GM21723 (cell line): Measurements from ENCODE around the gene MLC1.

Experiments used
- ATAC-seq: cut with Tn5 transposase; IDR thresholded peaks from one replicate; pipeline ENCODE4 v1.9.1; 2021; ENCODE audit warnings: mild to moderate bottlenecking, moderate library complexity; ENCODE audit not compliant: unreplicated experiment

Gene MLC1

DNA sequence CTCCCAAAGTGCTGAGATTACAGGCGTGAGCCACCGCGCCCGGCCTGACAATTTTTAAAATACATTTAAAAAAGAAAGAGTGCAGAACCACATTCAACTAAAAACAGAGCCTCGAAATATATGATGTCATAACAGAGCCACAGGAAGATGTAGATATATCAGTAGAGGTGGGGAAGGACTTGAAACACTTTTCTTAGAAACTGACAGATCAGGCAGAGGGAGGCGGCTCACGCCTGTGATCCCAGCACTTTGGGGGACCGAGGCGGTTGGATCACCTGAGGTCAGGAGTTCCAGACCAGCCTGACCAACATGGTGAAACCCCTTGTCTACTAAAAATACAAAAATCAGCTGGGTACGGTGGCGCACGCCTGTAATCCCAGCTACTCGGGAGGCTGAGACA, 7.0 kb downstream of the MLC1 start:
- ATAC-seq, result no peak

DNA sequence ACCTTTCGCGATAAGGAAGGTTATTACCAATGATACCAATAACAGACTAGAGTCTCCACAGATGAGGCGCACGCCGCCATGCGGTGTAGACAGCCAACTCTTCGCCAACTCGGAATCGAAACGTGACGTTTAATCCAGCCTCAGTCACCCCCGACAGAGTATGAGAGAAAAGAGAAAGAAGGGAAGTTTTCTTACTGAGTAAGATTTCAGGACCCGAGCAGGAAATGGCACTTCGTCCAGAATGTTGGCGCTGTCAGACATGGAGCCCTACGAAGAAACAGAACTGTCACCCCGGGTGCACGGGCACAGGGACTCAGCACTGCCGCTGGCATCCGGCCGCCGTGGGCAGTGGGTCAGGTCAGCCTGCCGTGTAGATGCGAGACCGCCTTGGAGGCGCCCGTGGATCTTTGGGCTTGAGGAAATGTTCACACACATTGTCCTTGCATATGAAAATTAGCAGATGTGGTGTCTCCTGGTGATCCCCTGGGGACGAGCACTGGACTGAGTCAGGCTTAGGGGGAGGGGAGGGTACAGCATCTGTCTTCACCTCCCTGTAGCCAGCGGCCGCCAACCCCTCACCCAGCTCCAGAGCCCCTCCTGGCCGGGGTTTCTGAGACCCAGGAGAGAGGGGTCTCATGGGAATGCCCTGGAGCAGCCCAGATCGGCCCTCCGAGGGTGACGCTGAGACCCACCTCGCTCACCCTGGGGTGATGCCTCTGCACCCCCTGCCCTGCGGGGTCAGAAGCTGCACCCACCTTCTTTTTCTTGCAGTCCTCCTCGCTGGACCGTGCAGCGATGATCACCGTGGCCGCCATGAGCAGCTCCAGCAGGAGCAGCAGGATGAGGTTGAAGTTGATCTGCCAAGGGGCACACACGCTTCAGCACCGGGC, 8.3 kb downstream of the MLC1 start:
- ATAC-seq, result no peak

DNA sequence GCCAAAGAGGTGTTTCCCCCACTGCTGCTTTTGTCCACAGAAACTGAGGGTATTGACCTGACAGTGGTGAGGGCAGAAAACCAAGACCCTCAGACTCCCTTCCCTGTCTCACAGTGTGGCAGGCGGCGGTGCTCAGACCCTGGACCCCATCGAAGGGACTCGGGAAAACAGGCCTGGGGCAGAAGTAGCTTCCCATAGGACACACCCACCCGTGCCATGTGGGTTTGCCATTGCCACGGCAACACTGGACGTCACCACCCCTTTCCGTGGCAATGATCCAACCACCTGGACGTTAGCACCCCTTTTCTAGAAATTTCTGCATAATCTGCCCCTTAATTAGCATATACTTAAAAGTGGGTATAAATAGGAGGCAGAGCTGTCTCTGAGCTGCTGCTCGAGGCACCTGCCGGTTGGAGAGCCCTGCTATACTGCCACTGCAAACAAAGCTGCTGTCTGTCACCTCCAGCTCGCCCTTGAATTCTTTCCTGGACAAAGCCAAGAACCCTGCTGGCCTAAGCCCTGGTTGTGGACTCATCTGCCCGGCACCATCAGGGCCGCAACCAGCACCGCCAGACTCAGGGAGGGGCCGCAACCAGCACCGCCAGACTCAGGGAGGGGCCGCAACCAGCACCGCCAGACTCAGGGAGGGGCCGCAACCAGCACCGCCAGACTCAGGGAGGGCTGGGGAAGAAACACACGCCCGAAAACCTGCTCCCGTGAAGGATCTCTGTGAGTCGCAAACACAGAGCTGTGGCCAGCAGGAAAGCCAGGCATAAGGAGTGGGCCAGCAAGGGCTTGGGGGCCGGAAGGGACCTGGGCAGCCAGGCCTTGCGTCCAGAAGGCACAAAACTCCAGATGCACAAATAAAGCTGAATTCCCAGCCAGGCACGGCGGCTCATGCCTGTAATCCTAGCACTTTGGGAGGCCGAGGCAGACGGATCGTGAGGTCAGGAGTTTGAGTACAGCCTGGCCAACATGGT, 10.4 kb downstream of the MLC1 start:
- no peak for ATAC-seq

DNA sequence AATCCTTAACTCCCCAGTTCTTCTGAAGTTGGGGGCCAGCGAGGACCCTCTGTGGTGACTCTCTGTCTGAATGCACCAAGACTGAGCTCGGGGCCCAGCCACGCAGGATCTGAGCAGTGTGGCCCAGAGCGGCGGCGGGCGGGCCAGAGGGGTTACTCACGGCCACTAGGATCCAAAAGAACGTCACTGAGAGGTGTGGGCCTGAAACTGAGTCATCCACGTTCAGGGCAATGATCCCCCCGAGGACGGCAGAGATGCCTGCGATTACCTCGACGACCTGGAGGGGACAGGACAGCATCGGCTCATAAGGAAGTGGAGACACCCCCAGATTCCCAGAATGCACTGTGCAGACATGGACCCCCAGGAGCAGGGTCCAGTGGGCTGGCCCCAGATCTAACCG, 11.2 kb downstream of the MLC1 start:
- ATAC-seq, result no peak

DNA sequence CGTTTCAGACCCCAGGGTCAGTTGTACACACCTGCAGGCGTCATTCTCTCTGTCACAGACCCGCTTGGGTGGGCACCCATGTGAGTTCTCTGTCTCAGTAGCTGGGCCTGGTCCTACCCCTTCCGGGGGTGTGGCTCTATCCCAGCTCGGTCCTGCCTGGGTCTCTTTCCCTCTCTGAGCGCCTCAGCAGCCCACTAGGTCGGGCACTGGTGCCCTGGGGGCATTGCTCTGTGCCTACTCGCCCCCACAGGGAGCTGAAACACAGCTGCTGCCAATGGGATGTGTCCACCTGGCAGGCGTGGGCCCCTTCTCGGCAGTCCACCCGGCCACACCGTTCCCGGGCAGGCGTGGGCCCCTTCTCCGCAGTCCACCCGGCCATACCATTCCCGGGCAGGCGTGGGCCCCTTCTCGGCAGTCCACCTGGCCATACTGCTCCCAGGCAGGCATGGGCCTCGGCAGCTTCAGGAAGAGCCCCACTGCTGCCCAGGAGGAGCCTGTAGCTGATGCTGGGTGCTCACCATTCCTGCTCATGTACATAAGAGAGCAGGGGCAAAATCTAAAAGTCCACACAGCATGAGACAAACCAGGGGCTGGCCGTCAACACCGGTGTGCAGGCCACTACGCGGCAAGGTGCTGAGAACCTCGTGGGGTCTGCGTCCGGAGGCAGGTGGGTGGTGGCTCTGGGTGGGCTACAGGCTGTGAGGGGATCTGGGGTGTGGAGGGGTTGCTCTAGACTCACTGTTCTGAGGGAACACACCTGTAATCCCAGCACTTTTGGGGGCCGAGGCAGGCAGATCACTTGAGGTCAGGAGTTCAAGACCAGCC, 12.3 kb downstream of the MLC1 start:
- ATAC-seq, result no peak

DNA sequence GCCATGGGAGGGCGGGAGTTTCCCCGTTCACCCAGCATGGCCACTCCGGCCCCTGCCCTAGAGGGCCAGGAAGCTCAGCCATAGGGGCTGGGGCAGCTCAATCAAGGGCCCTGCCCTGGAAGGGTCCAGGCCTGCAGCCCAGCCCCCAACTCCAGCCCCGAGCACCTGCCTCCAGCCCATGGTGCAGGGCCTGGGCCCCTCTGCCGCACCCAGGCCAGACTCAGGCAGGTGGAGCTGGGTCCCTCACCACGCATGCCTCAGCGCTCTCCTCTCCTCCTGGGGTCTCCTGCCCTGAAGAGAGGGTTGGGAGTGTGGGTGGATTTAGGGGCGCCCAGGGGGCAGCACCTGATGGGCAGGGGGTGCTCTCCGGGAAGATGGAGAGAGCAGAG, 13.1 kb downstream of the MLC1 start:
- no peak for ATAC-seq

DNA sequence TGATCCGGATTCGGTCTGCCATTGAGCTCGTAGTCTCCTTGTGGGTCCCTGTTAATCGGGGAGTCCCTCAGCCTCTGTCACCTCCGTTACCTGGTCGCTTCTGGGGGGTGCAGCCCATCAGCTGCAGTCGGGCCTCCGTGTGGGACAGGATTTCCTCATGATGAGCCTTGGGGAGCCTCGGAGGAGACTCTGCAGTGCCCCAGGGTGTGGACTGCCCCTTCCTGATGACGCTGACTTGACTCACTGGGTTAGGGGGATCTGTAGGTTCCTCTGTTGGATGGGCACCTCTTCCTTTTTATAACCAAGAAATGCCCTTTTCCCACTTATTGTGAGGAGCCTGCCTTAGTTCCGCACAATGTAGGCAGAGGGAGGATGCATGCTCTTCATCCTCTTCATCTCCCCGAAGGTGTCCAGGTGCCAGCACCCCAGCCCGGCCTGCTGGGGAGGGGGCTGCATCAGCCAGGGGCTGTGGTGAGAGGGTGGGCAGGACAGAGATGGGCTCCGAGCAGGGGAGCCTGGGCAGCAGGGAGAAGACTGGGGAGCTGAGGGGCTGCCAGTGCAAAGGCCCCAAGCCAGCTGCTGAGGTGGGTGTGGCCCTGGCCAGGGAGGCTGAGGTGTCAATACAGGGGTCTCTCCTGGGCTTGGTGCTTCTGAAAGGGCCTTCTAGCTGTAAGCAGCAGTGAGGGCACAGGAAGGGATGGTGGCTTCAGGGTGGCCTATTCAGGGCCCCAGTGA, 13.6 kb downstream of the MLC1 start:
- no peak for ATAC-seq

DNA sequence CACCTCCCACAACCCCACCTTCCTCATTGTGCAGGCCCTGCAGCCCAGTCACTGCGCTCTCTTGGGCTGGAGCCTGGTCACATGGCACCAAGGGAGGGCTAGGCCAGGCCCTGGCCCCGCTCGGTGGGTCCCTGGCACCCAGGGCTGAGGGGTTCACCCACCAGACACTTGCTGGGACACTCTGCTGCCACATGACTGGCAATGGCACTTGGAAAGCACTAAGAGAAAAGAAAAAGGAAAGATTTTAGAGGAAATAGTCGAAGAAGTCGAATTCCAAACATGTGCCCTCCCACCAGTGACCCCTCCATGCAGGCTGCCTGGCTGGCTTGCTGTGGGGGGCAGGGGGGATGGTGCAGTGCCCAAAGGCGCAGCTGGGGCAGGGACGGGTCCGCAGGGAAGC, 14.9 kb downstream of the MLC1 start:
- no peak for ATAC-seq

DNA sequence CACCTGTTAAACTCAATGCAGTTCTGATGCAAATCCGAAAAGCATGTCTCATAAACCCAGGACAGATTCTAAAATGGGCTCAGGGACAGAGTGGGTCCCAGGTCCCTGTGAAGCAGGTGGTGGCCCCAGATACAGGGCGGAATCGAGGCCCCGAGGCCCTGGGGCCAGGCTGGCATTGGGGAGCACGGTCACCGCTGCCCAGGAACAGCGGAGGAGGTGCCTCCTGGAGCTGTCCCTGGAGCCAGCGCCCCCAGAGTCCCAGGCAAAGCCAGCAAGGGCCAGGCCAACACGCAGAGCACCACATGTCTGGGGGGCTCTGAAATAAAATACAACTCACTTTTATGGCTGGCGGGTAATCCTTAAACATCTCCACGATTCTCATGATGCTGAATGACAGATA, 17.1 kb downstream of the MLC1 start:
- ATAC-seq, result no peak

DNA sequence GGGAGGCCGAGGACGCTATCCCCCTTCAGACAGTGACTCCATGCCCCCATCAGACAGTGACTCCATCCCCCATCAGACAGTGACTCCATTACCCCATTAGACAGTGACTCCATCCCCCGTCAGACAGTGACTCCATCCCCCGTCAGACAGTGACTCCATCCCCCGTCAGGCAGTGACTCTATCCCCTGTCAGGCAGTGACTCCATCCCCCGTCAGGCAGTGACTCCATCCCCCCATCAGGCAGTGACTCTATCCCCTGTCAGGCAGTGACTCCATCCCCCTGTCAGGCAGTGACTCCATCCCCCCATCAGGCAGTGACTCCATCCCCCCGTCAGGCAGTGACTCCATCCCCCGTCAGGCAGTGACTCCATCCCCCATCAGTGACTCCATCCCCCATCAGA, 18.0 kb downstream of the MLC1 start:
- ATAC-seq, result no peak

DNA sequence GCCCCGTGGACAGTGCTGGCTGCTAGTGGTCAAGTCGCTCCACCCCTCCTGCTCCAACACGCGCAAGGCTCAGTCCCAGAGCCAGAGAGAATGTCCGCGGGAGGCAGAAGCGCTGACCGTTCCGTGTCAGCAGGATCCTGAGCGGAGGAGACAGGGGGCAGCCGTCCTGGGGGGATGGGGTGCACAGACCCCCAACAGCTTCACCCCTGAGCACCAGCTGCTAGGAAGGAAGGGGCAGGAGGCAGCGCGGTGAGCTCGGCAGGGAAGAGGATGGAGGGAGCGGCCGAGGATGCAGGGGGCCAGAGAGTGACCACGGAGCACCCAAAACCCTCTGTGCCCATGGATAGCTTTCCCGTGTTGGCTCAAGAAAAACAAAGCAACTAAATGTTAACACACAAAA, 20.8 kb downstream of the MLC1 start:
- ATAC-seq, result no peak

DNA sequence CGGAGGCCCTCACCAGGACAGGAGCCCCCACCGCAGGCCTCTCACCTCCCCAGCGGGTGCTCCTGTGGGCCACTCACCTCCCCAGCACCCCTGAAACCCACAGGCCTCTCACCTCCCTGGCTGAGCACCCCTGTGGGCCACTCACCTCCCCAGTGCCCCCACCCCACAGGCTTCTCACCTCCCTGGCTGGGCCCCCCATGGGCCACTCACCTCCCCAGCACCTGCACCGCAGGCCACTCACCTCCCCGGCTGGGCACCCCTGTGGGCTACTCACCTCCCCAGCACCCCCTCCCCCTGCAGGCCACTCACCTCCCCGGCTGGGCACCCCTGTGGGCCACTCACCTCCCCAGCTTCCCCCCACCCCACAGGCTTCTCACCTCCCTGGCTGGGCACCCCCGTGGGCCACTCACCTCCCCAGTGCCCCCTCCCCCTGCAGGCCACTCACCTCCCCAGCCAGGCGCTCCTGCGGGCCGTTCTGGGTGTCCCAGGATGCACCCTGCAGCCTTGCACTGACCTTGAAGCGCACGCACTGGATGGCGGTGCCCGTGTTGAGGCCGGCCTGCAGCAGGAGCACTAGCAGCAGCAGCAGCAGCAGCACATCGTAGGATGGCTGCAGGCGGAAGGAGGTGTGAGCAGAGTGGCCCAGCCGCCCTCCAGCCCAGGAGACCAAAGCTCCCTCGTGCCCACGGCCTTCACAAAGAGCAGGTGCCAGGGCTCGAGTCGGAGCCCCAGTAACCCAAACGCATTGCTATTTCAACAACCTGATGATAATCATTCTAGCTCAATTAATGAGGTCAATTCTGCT, 21.4 kb downstream of the MLC1 start:
- no peak for ATAC-seq

DNA sequence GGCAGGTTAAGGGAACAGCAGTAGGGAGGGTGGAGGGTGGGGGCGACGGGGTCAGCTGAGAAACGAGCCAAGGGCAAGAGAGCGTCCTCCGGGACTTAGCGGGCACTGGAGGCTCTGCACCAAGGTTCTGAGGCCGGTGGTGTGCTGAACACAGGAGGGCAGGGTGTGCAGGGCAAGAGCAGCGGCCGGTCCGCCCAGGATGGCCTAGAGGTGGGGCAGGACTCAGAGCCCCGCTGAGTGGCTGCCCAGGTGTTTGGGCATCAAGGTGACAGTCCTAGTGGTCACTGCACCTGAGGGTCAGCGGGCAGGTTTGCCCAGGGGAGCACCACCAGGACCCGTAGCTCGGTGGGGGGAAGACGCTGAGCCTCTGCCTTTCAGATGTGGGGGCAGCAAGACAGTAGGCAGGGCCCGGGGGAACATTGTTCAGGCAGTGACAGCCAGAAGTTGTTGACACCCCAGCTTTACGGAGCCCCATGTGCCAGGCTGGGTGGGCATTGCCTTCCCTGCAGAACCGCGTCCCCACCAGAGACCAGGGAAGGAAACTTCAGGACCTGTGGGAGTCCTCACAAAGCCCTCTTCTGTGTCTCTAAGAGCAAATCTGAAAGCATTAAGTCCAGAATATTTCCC, 22.6 kb downstream of the MLC1 start:
- no peak for ATAC-seq

DNA sequence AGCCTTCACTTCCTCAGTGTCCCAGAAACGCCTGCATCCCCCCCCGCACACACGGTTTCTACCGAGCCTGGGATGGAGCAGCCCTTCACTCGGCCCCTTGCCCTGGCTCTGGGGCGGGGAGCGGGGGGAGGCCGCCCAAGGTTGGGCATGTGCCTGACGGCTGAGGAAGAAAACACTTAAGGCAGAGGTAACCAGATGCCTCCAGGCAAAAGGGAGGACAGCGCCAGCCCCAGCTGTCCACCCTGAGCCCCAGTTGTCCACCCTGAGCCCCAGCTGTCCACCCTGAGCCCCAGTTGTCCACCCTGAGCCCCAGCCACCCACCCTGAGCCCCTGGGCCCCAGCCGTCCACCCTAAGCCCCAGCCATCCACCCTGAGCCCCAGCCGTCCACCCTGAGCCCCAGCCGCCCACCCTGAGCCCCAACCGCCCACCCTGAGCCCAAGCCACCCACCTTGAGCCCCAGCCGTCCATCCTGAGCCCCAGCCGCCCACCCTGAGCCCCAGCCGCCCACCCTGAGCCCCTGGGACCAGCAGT, 23.3 kb downstream of the MLC1 start:
- ATAC-seq, result no peak

DNA sequence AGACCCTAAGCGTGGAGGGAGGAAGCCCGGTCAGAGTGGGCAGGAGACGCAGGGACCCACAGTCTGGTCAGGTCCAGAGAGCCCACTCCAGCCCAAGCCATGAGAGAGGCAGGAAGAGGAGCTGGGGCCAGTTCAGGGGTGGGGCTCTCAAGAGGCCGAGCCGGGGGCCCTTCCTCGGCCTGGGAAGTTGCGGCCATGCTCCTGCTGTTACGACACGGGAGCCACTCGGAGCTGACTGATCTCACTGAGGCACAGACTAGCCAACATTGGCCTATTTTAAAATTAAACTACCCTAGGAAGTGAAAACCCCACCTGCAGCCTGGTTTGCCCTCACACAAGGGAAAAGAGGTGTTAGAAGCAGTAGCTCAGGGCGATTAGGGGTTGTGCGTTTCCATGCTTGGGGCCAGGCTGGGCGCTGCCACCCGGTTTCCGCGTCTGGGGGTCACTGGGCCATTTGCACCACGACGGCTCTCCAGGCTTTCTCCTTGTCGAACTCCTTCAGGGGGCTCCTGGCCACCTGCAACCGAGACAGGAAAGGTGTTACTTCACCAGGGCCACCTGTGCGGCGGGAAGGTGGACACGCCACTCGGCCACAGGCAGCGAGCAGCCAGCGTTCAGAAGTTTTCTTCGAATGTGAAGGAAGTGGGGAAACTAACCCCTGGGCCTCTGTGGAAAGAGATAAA, 23.9 kb downstream of the MLC1 start:
- ATAC-seq, result no peak

DNA sequence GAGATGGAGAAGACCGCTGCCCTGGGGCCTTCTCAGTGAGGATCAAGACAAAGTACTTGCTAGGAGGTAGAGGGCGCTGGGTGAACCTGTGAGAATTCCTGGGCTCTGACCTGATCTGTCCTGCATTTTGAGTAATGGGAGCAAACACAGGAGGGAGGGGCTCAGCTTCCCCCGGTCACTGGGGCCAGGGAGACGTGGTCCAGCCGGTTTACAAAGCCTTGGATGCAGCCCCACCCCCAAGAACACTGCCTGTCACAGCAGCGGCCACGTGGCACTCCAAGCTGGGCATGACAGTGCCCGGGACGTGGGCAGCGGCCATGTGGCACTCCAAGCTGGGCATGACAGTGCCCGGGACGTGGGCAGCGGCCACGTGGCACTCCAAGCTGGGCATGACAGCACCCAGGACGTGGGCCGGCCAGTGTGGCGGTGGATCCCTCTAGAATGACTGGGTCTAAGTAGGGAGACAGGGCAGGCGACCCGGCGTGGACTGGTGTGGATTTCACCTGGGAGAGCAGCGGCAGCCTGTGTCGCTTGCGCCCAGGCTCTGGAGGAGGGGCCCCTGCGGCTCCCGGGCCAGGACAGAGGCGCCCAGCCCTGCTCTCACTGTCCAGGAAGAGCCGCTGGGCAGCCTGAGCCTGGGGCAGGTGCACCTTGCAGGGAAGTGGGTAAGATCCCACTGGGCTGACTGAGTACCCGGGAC, 24.6 kb downstream of the MLC1 start:
- no peak for ATAC-seq

DNA sequence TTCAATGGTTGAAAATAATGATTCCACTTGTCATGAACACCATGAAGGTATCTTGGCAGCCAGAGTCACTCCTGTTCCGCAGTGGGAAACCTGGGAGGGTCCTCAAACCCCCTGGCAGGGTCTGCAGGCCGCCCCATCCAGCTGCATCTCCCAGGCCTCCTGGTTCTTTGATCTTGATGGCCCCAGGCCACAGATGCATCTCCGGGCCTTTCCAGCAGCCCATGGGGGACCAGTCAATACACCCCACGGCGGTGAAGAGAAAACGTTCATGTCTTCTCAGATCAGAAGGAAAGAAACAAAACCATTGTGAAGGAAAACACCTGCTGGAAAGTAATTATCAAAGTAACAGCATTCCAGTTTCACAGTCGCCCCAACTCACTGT, 25.4 kb downstream of the MLC1 start:
- ATAC-seq, result no peak
